Osteocyte (in vitro differentiated cells): ENCODE results near the gene STRIP1. TPM values are rescaled to one million over a fixed set of nuclear protein-coding genes. Genes with fewer than 3 reads are reported as not detected.
A peak's percentile ranks its signal among the peaks of the same experiment; 100 is the strongest.

Source experiments
- DNase-seq: peaks from one replicate; pipeline ENCODE4 v3.0.0; 2021; ENCODE audit warnings: mixed read lengths; ENCODE audit not compliant: unreplicated experiment; ENCODE audit errors: extremely low spot score
- H3K27ac Mint-ChIP-seq: one replicate; pipeline ENCODE4 v1.8.0; 2021; ENCODE audit warnings: mild to moderate bottlenecking, mixed read lengths; ENCODE audit not compliant: unreplicated experiment
- H3K27me3 Mint-ChIP-seq: one replicate; pipeline ENCODE4 v1.8.0; 2021; ENCODE audit warnings: mixed read lengths; ENCODE audit not compliant: unreplicated experiment
- H3K36me3 Mint-ChIP-seq: one replicate; pipeline ENCODE4 v1.8.0; 2021; ENCODE audit warnings: mixed read lengths; ENCODE audit not compliant: unreplicated experiment
- H3K4me1 Mint-ChIP-seq: one replicate; pipeline ENCODE4 v1.8.0; 2021; ENCODE audit warnings: mixed read lengths; ENCODE audit not compliant: unreplicated experiment
- H3K4me3 Mint-ChIP-seq: one replicate; pipeline ENCODE4 v1.8.0; 2021; ENCODE audit warnings: mild to moderate bottlenecking, moderate library complexity, mixed read lengths; ENCODE audit not compliant: unreplicated experiment
- H3K9me3 Mint-ChIP-seq: one replicate; pipeline ENCODE4 v1.8.0; 2021; ENCODE audit warnings: mixed read lengths; ENCODE audit not compliant: unreplicated experiment
- total RNA-seq: library from RNA; stranded (reverse); gene quantifications from 2 replicates; pipeline ENCODE4 v1.2.1, GENCODE V29; 2021
- TF ChIP-seq, protein P1 (sequence below): fragments of 200-600 bp; sonication (generic); IDR thresholded peaks from 2 replicates; pipeline ENCODE4 v1.5.0; 2021; ENCODE audit warnings: antibody characterized with exemption, mild to moderate bottlenecking, moderate library complexity

STRIP1 gene
- total RNA-seq, 1 donor from 2014 or later, result 55.7 TPM

DNA sequence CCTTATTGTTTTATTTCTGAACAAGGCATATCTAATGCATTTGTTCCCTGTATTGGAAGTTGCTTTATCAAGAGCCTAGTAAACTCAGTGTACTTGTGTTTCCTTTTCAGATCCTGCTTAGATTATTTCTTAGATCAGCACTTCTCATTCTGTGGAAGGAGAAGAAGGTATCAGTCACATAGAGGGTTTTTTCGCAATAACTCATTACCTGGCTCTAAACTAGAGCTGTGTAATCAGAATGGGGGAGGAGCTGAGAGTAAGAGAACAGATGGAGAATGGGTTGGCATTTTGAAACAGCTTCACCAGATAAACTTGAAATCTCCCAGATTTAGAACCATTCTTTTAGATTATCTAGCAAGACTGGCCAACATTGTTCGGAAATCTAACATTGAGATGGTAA, 38.9 kb upstream of the STRIP1 start:
- no peaks in the 10 kb centered on the region for H3K9me3 Mint-ChIP-seq
- TF ChIP-seq, protein P1, sequence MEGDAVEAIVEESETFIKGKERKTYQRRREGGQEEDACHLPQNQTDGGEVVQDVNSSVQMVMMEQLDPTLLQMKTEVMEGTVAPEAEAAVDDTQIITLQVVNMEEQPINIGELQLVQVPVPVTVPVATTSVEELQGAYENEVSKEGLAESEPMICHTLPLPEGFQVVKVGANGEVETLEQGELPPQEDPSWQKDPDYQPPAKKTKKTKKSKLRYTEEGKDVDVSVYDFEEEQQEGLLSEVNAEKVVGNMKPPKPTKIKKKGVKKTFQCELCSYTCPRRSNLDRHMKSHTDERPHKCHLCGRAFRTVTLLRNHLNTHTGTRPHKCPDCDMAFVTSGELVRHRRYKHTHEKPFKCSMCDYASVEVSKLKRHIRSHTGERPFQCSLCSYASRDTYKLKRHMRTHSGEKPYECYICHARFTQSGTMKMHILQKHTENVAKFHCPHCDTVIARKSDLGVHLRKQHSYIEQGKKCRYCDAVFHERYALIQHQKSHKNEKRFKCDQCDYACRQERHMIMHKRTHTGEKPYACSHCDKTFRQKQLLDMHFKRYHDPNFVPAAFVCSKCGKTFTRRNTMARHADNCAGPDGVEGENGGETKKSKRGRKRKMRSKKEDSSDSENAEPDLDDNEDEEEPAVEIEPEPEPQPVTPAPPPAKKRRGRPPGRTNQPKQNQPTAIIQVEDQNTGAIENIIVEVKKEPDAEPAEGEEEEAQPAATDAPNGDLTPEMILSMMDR, result no peak
- no peak overlapping the region for H3K27ac Mint-ChIP-seq
- no peaks in the 10 kb centered on the region for H3K27me3 Mint-ChIP-seq
- no peak overlapping the region for H3K4me3 Mint-ChIP-seq
- DNase-seq, result no peak
- H3K4me1 Mint-ChIP-seq, result peaks cover 19% of the 10 kb centered on the region
- peaks cover 3% of the 10 kb centered on the region for H3K36me3 Mint-ChIP-seq

DNA sequence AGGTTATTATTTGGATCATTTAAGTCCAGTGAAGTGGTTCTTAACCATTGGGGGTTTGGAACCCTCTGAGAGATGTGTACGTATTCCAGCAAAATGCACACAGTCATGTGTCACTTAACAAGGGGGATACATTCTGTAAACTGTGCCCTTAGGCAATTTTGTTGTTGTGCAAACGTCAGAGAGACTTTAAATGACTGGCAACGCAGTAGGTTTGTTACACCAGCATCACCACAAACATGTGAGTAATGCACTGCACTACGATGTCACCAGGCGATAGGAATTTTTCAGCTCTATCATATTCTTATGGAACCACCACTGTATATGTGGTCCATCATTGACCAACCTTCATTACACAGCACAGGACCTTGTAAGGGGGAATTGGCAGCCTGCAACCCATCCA, 37.9 kb upstream of the STRIP1 start:
- no peak overlapping the region for H3K4me3 Mint-ChIP-seq
- H3K9me3 Mint-ChIP-seq, result no peaks in the 10 kb centered on the region
- H3K4me1 Mint-ChIP-seq, result peaks cover 16% of the 10 kb centered on the region
- DNase-seq, result no peak
- H3K27ac Mint-ChIP-seq, result no peak overlapping the region
- H3K27me3 Mint-ChIP-seq, result no peaks in the 10 kb centered on the region
- TF ChIP-seq, protein P1, result no peak
- H3K36me3 Mint-ChIP-seq, result peaks cover 3% of the 10 kb centered on the region

DNA sequence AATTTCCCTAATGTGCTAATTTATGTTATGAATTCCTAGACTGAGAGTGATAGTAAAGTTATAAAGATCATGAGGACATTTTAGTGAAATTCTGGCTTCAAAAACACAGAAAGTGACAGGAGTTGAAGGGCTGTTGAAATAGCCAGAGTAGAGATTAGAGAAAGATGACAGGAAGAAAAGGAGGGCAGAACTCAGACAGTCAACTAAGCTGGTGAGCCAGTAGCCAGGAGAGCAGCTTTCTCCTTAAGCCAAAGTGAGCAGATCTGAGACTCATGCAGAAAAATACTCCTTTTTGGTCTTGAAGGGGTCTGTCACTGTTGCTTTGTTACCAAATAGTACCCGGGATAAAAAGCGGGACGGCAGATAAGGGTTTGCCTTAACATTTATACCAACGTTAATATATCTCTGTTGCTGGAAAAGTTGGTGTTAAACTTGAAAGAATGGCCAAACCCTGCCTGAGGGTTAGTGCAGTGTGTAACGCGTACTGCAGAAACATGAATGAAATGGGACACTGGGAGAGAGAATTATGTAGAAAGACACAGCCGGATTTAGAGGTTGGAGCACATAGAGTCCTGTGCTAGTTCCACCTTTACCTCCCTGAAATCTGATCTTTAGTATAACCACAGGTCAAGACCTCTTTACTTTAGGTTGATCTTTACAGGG, 37.1 kb upstream of the STRIP1 start:
- no peak for DNase-seq
- Mint-ChIP-seq H3K9me3 (no peaks in the 10 kb centered on the region), H3K36me3 (peaks cover 3% of the 10 kb centered on the region), H3K27me3 (no peaks in the 10 kb centered on the region), H3K4me1 (peaks cover 19% of the 10 kb centered on the region), H3K27ac (peak overlapping the region; percentile 36), H3K4me3 (no peak overlapping the region)
- TF ChIP-seq, protein P1, result no peak

DNA sequence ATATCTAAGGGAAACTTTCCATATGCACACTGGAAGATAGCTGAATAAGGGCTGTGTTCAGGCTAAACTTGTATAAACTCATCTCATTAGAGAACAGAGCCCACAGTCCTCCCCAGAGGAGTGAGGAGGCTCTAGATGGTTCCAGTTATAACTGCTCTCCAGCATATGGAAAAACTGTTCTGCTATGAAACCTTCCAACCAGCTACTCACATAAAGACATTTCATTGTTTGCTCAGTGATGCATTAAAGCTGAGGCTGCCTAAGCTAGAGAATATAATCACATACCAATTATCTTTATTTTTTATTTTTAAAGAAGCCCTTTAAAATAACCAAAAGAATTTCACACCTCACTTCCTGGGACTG, 36.6 kb upstream of the STRIP1 start:
- H3K4me1 Mint-ChIP-seq, result peaks cover 25% of the 10 kb centered on the region
- H3K27ac Mint-ChIP-seq, result peak overlapping the region; percentile 1
- TF ChIP-seq, protein P1, result no peak

DNA sequence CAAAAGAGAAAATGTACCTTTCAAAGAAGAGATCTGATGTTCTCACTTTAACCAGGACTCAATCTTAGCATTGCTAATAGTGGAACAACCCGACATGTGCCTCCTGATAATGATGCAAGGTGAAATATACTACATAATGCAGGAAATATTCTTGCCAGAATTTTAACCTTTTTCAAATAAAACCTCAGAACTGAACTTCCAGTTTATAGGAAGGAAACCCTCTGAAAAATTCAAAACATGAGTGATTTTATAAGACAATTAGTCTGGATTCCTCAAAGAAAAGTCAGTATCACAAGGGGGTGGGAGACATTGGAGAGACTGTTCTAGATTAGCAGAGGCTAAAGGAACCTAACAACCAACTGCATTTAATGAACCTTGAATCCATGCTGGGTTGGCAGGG, 31.7 kb upstream of the STRIP1 start:
- Mint-ChIP-seq H3K36me3 (no peaks in the 10 kb centered on the region), H3K9me3 (no peaks in the 10 kb centered on the region), H3K27me3 (no peaks in the 10 kb centered on the region), H3K4me3 (no peak overlapping the region), H3K27ac (peak overlapping the region; percentile 92), H3K4me1 (peaks cover 52% of the 10 kb centered on the region)
- TF ChIP-seq, protein P1, result no peak
- DNase-seq, result no peak

More for the DNA sequence above, 36.6 kb upstream of the STRIP1 start:
- DNase-seq, result no peak
- Mint-ChIP-seq H3K9me3 (no peaks in the 10 kb centered on the region), H3K4me3 (no peak overlapping the region), H3K36me3 (peaks cover 3% of the 10 kb centered on the region), H3K27me3 (no peaks in the 10 kb centered on the region)
